B cell (primary cell): Measurements from ENCODE around the gene CIT. TPM values are rescaled to one million over a fixed set of nuclear protein-coding genes. Genes with fewer than 3 reads are reported as not detected.

Experiments used
- ATAC-seq: fragments of 200-7000 bp; cut with Tn5 transposase; one replicate; pipeline ENCODE4 v1.10.0; 2021; ENCODE audit warnings: low read depth, mild to moderate bottlenecking, moderate number of reproducible peaks, moderate library complexity
- CTCF ChIA-PET: fragments of 350-600 bp; sonication (Branson Sonifier 250); formaldehyde crosslinking; loops from one replicate; lab custom pipeline; 2021; ENCODE audit warnings: antibody characterized with exemption, inconsistent platforms; lab: Charles Lee
- POLR2A ChIA-PET: fragments of 350-600 bp; sonication (Branson Sonifier 250); formaldehyde crosslinking; loops from one replicate; lab custom pipeline; 2021; ENCODE audit warnings: antibody characterized with exemption; lab: Charles Lee
- DNase-seq: peaks from one replicate; pipeline ENCODE4 v3.0.0; 2013
- H2AFZ ChIP-seq: 2 replicates; pipeline ENCODE4 v1.6.1; 2012; ENCODE audit warnings: mild to moderate bottlenecking, low read depth, low read length; ENCODE audit not compliant: insufficient read depth, poor library complexity, severe bottlenecking
- H3K27ac ChIP-seq, 2 donors: 1 replicate in 1 of 2; 2 replicates in 1 of 2; pipeline ENCODE4 v1.5.1; 2012 to 2013; ENCODE audit warnings: low read length in 2 of 2, mild to moderate bottlenecking in 2 of 2, moderate library complexity in 1 of 2
- H3K27me3 ChIP-seq, 4 experiments: fragments of 200-600 bp in 1 of 4; sonication (generic) in 1 of 4; replicated peaks in 1 of 4; 1 replicate in 2 of 4; 2 replicates in 2 of 4; pipeline versions ENCODE4 v1.6.1 to v1.7.0; 2013 to 2016; ENCODE audit warnings: low read length in 3 of 4, mild to moderate bottlenecking in 2 of 4, mixed read lengths in 1 of 4, moderate library complexity in 1 of 4; ENCODE audit not compliant: insufficient read depth in 4 of 4, control insufficient read depth in 3 of 4; ENCODE audit errors: control extremely low read depth in 1 of 4
- H3K36me3 ChIP-seq, 2 experiments: replicated peaks in 1 of 2; 1 replicate in 1 of 2; 2 replicates in 1 of 2; pipeline versions ENCODE4 v1.6.1 to v1.7.1; 2013; ENCODE audit warnings: low read length in 1 of 2; ENCODE audit not compliant: insufficient read depth in 2 of 2, control insufficient read depth in 1 of 2; ENCODE audit errors: control extremely low read depth in 1 of 2, extremely low read depth in 1 of 2
- H3K4me1 ChIP-seq, 2 donors: fragments of 200-600 bp in 1 of 2; sonication (generic) in 1 of 2; 1 replicate in 1 of 2; 2 replicates in 1 of 2; pipeline versions ENCODE4 v1.5.1 to v1.6.1; 2013 to 2017; ENCODE audit warnings: low read length in 2 of 2; ENCODE audit not compliant: control insufficient read depth in 2 of 2, insufficient read depth in 2 of 2
- H3K4me2 ChIP-seq: replicated peaks from 2 replicates; pipeline ENCODE3; 2012; ENCODE audit warnings: mild to moderate bottlenecking, low read depth, low read length; ENCODE audit not compliant: poor library complexity, severe bottlenecking
- H3K4me3 ChIP-seq, 5 experiments: fragments of 200-600 bp in 1 of 5; sonication (generic) in 1 of 5; 1 replicate in 3 of 5; 2 replicates in 2 of 5; pipeline versions ENCODE4 v1.5.1 to v1.7.0; 2011 to 2016; ENCODE audit warnings: low read length in 4 of 5, mild to moderate bottlenecking in 4 of 5, low read depth in 2 of 5, control low read depth in 1 of 5, moderate library complexity in 1 of 5; ENCODE audit not compliant: insufficient read depth in 1 of 5; ENCODE audit errors: control extremely low read depth in 1 of 5, extremely low read depth in 1 of 5
- H3K79me2 ChIP-seq: fragments of 200-600 bp; sonication (generic); one replicate; pipeline ENCODE4 v1.6.0; 2016; ENCODE audit warnings: low read length; ENCODE audit not compliant: control insufficient read depth, insufficient read depth
- H3K9ac ChIP-seq: fragments of 200-600 bp; sonication (generic); 2 replicates; pipeline ENCODE4 v1.6.1; 2017; ENCODE audit warnings: mild to moderate bottlenecking, low read length, moderate library complexity
- H3K9me3 ChIP-seq, 3 donors: one replicate each; pipeline versions ENCODE4 v1.6.1 to v1.7.1; 2013; ENCODE audit warnings: low read length in 2 of 3; ENCODE audit not compliant: control insufficient read depth in 2 of 3, insufficient read depth in 1 of 3; ENCODE audit errors: control extremely low read depth in 1 of 3
- H4K20me1 ChIP-seq: 2 replicates; pipeline ENCODE4 v1.6.0; 2012; ENCODE audit warnings: mild to moderate bottlenecking, low read length; ENCODE audit not compliant: insufficient read depth, control insufficient read depth, poor library complexity, severe bottlenecking
- H3K27ac Mint-ChIP-seq: one replicate; pipeline ENCODE4 v1.8.0; 2021; ENCODE audit warnings: mixed read lengths
- H3K27me3 Mint-ChIP-seq: one replicate; pipeline ENCODE4 v1.8.0; 2021; ENCODE audit warnings: mixed read lengths
- H3K4me1 Mint-ChIP-seq: one replicate; pipeline ENCODE4 v1.8.0; 2021; ENCODE audit warnings: mixed read lengths
- H3K4me3 Mint-ChIP-seq: one replicate; pipeline ENCODE4 v1.8.0; 2021; ENCODE audit warnings: mixed read lengths
- H3K9me3 Mint-ChIP-seq: one replicate; pipeline ENCODE4 v1.8.0; 2022; ENCODE audit warnings: mixed read lengths; ENCODE audit not compliant: insufficient read depth
- EZH2 ChIP-seq: IDR thresholded peaks from 2 replicates; pipeline ENCODE4 v1.6.1; 2012; ENCODE audit warnings: borderline replicate concordance, low read depth, mild to moderate bottlenecking, moderate library complexity, low read length; ENCODE audit not compliant: insufficient read depth, poor library complexity, severe bottlenecking
- WGBS: methylation state at CpG from one replicate; pipeline ENCODE4 v1.1.5; 2013; ENCODE audit warnings: missing lambda C conversion rate; ENCODE audit not compliant: insufficient coverage; 5-methylcytosine and 5-hydroxymethylcytosine counted together
- intact Hi-C: fragments of 100-400 bp; cut with micrococcal nuclease; formaldehyde crosslinking; loops from one replicate; pipeline ENCODE4 v1.10.0; 2022
- polyA plus RNA-seq: library from polyadenylated mRNA; depleted of rRNA; stranded (reverse); fragments of >200 nt; gene quantifications from 2 replicates; pipeline ENCODE4 v1.2.3, GENCODE V29; 2012
- total RNA-seq, 2 donors: library from RNA; stranded (reverse); fragments of 120-200 nt in 1 of 2; gene quantifications; 1 replicate in 1 of 2; 2 replicates in 1 of 2; pipeline versions ENCODE4 v1.2.3 to v1.2.4, GENCODE V29; 2013 to 2022
- TF ChIP-seq, protein P1 (sequence below): fragments of 200-600 bp; IDR thresholded peaks from one replicate; pipeline ENCODE4 v1.8.0; 2022; ENCODE audit warnings: antibody characterized with exemption, mild to moderate bottlenecking

CIT gene
- total and polyA plus RNA-seq, 2 donors (not counting 1 experiment from before 2014, with no cell fraction given) = 1.4 to 6.1 TPM

DNA sequence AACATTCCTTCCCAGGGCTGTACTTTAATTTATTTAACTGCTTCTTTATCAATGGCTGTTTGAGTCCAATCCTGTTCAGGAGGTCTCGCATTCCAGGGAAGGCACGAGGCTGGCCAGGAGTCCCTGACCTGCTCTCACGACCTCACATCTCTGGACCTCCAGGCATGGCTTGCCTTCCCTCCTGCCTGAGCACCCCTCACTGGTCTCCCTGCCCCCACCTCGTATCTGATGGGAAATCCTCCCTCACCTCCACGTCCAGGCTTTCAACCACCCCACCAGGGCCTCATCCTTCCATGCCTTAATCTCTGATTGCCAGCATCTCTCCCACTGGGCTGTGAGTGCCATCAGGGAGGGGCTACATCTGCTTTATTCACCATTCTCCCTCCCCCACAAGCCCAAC is 180.2 kb downstream of the CIT start:
- no peaks in the 10 kb centered on the region for H3K9me3 Mint-ChIP-seq
- ChIA-PET CTCF (no interaction called here), POLR2A (no interaction called here)
- Histone ChIP-seq H2AFZ (no peak overlapping the region), H3K79me2 (no peaks in the 10 kb centered on the region), H3K4me1 (no peaks in the 10 kb centered on the region), H3K4me2 (no peak overlapping the region), H3K27ac (no peak overlapping the region), H3K27me3 (no peaks in the 10 kb centered on the region), H3K9me3 (no peaks in the 10 kb centered on the region), H3K36me3 (no peaks in the 10 kb centered on the region), H3K9ac (no peak overlapping the region), H3K4me3 (no peak overlapping the region), H4K20me1 (no peaks in the 10 kb centered on the region)
- H3K27ac Mint-ChIP-seq = no peak overlapping the region
- intact Hi-C loops = no loop called here
- DNase-seq = no peak
- H3K4me3 Mint-ChIP-seq = no peak overlapping the region
- H3K4me1 Mint-ChIP-seq = no peaks in the 10 kb centered on the region
- H3K27me3 Mint-ChIP-seq = no peaks in the 10 kb centered on the region
- 98% methylated on average over 5 of the region's 5 CpGs for WGBS
- ATAC-seq = no peak
- TF ChIP-seq EZH2 = no peak
- TF ChIP-seq, protein P1, sequence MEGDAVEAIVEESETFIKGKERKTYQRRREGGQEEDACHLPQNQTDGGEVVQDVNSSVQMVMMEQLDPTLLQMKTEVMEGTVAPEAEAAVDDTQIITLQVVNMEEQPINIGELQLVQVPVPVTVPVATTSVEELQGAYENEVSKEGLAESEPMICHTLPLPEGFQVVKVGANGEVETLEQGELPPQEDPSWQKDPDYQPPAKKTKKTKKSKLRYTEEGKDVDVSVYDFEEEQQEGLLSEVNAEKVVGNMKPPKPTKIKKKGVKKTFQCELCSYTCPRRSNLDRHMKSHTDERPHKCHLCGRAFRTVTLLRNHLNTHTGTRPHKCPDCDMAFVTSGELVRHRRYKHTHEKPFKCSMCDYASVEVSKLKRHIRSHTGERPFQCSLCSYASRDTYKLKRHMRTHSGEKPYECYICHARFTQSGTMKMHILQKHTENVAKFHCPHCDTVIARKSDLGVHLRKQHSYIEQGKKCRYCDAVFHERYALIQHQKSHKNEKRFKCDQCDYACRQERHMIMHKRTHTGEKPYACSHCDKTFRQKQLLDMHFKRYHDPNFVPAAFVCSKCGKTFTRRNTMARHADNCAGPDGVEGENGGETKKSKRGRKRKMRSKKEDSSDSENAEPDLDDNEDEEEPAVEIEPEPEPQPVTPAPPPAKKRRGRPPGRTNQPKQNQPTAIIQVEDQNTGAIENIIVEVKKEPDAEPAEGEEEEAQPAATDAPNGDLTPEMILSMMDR = no peak

GRCh38 chr12:119695034-119695433 is 182.1 kb downstream of the CIT start:
- Mint-ChIP-seq H3K4me1 (no peaks in the 10 kb centered on the region), H3K9me3 (no peaks in the 10 kb centered on the region), H3K27ac (no peak overlapping the region), H3K4me3 (no peak overlapping the region), H3K27me3 (no peaks in the 10 kb centered on the region)
- Histone ChIP-seq H3K9me3 (no peaks in the 10 kb centered on the region), H3K36me3 (no peaks in the 10 kb centered on the region), H3K4me1 (no peaks in the 10 kb centered on the region), H3K4me2 (no peak overlapping the region), H2AFZ (no peak overlapping the region), H4K20me1 (no peaks in the 10 kb centered on the region), H3K79me2 (no peaks in the 10 kb centered on the region), H3K27ac (no peak overlapping the region), H3K27me3 (no peaks in the 10 kb centered on the region), H3K9ac (no peak overlapping the region), H3K4me3 (no peak overlapping the region)
- POLR2A ChIA-PET = no interaction called here
- intact Hi-C loops = no loop called here
- CTCF ChIA-PET = interaction anchor here (0.9 to 2.1 kb wide), 4 partner anchors 13 to 1822 kb away, joined by 3 to 6 read pairs (median 4); partner anchors contain the start of gene PRKAB1
- 95% methylated on average over 4 of the region's 4 CpGs for WGBS
- DNase-seq = no peak
- TF ChIP-seq, protein P1 = no peak
- no peak for TF ChIP-seq EZH2
- no peak for ATAC-seq
